C4-2B (cell line): ENCODE results near the gene YEATS4.

Source experiments
- H3K27ac ChIP-seq: fragments of 450-650 bp; 2 replicates; pipeline ENCODE4 v1.5.1; 2017
- ZFX ChIP-seq: fragments of 450-650 bp; IDR thresholded peaks from 2 replicates; pipeline ENCODE4 v1.6.1; 2017
- TF ChIP-seq, protein P1 (sequence below): fragments of 450-650 bp; conservative IDR thresholded peaks from 2 replicates; pipeline ENCODE4 v1.5.1; 2017; ENCODE audit warnings: mild to moderate bottlenecking

Gene YEATS4

DNA sequence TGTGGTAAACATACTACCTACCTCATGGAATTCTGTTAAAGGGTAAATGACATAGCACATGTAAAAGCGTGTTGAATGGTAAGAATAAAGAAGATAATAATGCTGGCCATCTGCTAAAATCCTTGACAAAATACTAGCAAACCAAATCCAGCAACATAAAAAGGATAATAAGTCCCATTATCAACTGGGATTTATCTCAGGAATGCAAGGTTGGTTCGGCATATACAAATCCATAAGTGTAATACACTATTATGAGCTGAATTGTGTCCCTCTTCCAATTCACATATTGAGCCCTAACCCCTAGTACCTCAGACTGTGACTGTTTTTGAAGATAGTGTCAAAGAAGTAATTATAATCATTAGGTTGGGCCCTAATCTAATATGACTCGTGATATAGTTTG is 37.4 kb downstream of the YEATS4 start:
- TF ChIP-seq ZFX = no peak
- H3K27ac ChIP-seq = no peak overlapping the region

DNA sequence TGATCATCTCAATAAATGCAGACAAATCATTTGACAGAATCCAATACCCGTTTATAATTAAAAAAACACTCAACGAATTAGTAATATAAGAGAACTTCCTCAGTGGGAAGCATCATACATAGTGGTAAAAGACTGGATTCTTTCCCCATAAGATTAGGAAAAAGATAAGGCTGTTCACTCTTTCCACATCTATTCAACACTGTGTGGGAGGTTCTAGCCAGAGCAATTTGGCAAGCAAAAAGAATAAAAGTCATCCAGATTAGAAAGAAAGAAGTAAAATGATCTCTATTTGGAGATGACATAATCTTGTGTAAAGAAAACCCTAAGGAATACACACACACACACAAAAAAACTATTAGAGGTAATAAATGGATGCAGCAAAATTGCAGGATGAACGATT is 38.4 kb downstream of the YEATS4 start:
- H3K27ac ChIP-seq = no peak overlapping the region
- TF ChIP-seq, protein P1, sequence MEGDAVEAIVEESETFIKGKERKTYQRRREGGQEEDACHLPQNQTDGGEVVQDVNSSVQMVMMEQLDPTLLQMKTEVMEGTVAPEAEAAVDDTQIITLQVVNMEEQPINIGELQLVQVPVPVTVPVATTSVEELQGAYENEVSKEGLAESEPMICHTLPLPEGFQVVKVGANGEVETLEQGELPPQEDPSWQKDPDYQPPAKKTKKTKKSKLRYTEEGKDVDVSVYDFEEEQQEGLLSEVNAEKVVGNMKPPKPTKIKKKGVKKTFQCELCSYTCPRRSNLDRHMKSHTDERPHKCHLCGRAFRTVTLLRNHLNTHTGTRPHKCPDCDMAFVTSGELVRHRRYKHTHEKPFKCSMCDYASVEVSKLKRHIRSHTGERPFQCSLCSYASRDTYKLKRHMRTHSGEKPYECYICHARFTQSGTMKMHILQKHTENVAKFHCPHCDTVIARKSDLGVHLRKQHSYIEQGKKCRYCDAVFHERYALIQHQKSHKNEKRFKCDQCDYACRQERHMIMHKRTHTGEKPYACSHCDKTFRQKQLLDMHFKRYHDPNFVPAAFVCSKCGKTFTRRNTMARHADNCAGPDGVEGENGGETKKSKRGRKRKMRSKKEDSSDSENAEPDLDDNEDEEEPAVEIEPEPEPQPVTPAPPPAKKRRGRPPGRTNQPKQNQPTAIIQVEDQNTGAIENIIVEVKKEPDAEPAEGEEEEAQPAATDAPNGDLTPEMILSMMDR = no peak
- TF ChIP-seq ZFX = no peak

DNA sequence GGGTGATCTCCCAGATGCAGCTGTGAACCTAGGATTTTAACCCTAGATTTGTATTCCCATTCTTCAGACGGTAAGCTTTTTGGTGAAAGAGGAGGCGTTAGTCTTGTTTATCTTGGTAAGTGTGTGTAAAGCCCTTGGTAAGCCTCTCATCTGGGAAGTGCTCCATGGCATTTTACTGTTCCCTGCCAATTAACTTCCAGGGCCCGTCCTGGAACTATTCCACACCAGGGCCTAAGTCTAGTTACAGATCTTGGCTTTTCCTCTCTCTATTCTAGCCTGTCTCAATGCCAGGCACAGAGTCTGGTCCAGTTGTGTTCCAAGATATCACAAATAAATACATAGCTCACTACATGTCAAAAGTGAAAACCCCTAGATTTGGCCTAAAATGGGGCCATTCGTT is 42.4 kb downstream of the YEATS4 start:
- H3K27ac ChIP-seq = no peak overlapping the region

DNA sequence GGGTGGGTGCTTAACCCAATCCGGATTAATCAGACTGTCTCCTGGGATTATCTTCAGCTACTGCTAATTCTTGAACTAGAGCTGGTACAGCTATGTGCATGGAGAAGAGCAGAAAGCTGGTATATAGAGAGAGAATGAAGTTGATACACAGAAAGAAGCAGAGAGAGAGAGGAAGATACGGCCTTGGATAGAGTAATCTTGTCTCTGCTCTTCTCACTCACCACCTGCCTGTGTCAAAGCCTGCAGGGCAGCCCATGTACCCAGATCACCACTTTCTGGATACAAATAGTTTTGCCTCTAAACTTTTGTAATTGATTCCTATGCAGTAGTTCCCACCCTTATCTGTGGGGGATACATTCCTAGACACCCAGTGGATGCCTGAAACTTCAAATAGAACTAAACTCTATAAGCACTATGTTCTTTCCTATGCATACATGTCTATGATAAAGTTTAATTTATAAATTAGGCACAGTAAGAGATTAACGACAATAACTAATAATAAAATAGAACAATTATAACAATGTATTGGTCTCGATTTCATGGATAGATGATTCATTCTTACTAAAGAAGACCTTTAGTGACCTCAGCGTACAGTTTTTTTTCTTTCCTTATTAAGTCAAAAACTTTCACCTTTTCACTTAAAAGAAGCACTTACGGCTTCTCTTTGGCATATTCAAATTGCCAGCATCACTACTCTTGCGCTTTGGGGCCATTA is 45.5 kb downstream of the YEATS4 start:
- TF ChIP-seq, protein P1 = no peak
- TF ChIP-seq ZFX = no peak
- H3K27ac ChIP-seq = no peak overlapping the region

More for the DNA sequence above, 42.4 kb downstream of the YEATS4 start:
- TF ChIP-seq, protein P1 = no peak
- TF ChIP-seq ZFX = no peak

DNA sequence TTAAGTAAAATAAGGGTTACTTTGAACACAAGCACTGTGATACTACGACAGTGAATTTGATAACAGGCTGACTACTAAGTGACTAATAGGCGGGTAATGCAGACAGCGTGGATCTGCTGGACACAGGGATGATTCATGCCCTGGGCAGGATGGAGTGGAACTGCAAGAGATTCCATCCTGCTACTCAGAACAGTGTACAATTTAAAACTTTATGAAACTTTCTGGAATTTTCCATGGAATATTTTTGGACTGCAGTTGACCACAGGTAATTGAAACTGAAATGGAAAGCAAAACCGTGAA is 46.0 kb downstream of the YEATS4 start:
- no peak overlapping the region for H3K27ac ChIP-seq
- TF ChIP-seq, protein P1 = no peak
- TF ChIP-seq ZFX = no peak

DNA sequence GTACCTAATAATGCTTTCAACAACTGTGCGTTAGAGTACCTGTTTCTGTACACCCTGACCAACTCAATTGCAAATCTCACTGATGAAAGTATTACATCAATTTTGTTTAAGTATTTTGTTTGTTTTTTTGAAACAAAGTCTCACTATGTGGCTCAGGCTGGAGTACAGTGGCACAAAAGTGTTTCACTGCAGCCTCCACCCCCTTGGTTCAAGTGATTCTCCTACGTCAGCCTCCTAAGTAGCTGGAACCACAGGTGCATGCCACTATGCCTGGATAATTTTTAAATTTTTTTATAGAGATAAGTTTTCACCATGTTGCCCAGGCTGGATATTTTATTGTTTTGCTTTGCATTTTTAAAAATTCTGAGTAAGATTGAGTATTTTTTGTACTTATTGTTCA is 46.7 kb downstream of the YEATS4 start:
- no peak overlapping the region for H3K27ac ChIP-seq
- TF ChIP-seq, protein P1 = no peak
- no peak for TF ChIP-seq ZFX

DNA sequence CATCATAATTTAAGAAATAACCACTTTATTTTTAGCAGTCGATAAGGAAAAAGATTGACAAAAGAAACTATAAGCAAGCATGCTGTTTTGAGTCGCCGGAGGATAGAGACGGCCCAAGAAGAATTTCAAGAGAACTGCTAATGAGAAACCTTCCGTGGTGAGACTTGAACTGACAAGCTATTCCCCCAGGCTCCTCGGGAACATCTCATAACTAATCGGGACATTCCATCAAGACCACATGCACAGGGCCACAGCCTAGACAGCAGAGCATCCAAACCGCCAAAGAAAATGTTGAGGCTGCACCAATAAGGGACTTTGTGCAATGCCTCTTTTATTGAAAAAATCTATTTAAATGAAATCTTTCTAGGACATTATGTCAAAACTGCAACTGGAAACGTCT is 51.0 kb downstream of the YEATS4 start:
- no peak overlapping the region for H3K27ac ChIP-seq
- TF ChIP-seq, protein P1 = no peak
- no peak for TF ChIP-seq ZFX

DNA sequence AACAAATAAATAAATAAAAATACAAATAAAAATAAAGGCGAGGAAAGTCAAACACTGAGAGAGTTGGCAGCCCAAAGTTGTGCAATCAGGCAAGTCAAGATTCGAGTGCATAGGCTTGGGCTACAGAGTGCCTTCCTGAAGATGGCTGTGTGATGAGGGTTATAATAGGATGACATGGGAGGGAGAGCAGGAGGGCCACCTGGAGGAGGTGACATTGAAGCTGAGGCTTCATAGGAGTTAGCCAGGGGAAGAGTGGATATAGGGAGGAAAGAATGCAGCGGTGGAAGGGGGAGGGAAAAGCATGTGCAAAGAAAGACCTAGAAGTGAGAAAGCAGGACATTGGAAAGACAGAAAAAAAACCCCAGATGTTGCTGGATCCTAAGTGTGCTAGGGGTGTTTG is 53.1 kb downstream of the YEATS4 start:
- TF ChIP-seq ZFX = no peak
- TF ChIP-seq, protein P1 = no peak
- no peak overlapping the region for H3K27ac ChIP-seq
